ENCODE data around the gene RPL26.
A peak's percentile ranks its signal among the peaks of the same experiment; 100 is the strongest.
"Not testable (repeated sequence)": the region's sequence is repeated elsewhere in the genome, so short reads cannot be mapped to it uniquely, and the experiment has no call there.

RPL26 gene

DNA sequence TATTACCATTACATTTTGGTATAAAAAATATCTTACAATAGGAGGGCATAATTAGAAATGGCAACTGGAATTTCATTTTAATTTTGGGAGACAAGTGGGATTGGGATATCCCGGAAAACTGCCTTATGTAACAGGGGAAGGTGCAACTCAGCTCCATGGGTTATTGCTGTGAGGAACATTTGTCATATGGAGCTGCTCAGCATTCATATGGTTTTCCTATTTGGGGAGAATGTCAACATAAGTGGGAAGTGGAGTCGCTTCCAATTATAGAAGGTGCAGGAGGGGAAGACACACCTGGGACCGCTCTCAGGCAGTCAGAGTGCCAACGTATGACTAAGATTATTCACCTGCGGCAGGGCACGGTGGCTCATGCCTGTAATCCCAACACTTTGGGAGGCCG, 32.7 kb downstream of the RPL26 start:
- Histone ChIP-seq H3K4me1 (ENCODE audit: insufficient read depth, insufficient read length) (peaks cover 3% of the 10 kb centered on the region), H3K9me3 (ENCODE audit: insufficient read depth, low read length) (no peaks in the 10 kb centered on the region), H3K36me3 (ENCODE audit: insufficient read depth, insufficient read length, low read length) (no peaks in the 10 kb centered on the region), H3K27me3 (ENCODE audit: insufficient read depth, insufficient read length) (no peaks in the 10 kb centered on the region), H3K9ac (ENCODE audit: insufficient read length, low read depth) (no peak overlapping the region), H3K4me3 (ENCODE audit: insufficient read length, low read depth) (no peak overlapping the region)
- DNase-seq (ENCODE audit: low read depth, low spot score): no peak
- TF ChIP-seq YY1 (IDR thresholded peaks at IDR 0.05; ENCODE audit: insufficient read depth, insufficient read length) (no peak), ZNF274 (IDR thresholded peaks at IDR 0.05; ENCODE audit: low read depth, low read length) (no peak), SUZ12 (IDR thresholded peaks at IDR 0.05; ENCODE audit: extremely low read depth, insufficient read depth, insufficient read length) (no peak)

DNA sequence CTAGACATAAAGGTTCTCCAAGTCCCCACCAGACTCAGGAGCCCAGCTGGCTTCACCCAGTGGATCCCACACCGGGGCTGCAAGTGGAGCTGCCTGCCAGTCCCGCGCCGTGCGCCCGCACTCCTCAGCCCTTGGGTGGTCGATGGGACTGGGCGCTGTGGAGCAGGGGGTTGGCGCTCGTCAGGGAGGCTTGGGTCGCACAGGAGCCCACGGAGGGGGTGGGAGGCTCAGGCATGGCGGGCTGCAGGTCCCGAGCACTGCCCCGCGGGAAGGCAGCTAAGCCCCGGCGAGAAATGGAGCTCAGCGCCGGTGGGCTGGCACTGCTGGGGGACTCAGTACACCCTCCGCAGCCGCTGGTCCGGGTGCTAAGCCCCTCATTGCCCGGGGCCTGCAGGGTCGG, 36.0 kb downstream of the RPL26 start:
- H3K4me3 ChIP-seq (ENCODE audit: insufficient read length, low read depth); H3K36me3 ChIP-seq (ENCODE audit: insufficient read depth, insufficient read length, low read length); H3K27me3 ChIP-seq (ENCODE audit: insufficient read depth, insufficient read length); H3K9me3 ChIP-seq (ENCODE audit: insufficient read depth, low read length); DNase-seq (ENCODE audit: low read depth, low spot score); H3K9ac ChIP-seq (ENCODE audit: insufficient read length, low read depth); H3K4me1 ChIP-seq (ENCODE audit: insufficient read depth, insufficient read length): not testable (repeated sequence)

DNA sequence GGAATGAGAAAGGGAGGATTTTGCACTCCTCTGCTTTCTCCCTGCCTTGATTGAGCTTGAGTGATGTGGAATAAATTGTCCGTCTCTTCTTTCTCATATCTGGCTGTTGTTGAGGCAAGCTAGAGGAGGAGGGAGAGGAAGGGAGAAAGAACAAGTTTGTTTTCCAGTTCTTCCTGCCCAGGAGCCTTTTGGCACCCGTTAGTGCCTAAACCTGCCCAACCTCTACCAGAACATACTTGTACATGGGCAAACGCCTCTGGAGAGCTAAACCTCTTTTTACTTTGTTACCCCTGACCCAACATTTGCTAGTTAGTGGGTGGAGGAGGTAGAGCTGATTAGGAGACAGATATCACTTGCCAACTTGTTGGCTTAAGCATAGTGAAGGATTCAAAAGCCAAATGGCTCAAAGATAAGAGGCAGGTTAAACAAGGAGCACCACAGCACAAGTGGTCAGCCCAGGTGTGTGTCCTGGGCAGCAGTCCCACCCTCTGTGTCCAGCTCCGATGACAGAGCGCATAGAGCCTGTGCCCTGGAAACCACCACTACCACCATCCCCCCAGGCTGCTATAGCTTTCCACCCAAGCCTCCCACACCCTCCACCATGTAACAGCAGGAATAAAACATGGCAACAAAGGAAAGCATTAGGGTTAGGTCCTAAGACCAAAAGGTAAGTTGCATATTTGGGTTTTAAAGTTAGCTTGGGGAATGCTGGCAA, 36.9 kb downstream of the RPL26 start:
- no peaks in the 10 kb centered on the region for H3K27me3 ChIP-seq (ENCODE audit: insufficient read depth, insufficient read length)
- DNase-seq (ENCODE audit: low read depth, low spot score): no peak
- H3K9me3 ChIP-seq (ENCODE audit: insufficient read depth, low read length): no peaks in the 10 kb centered on the region
- TF ChIP-seq ZNF274 (IDR thresholded peaks at IDR 0.05; ENCODE audit: low read depth, low read length): no peak
- TF ChIP-seq YY1 (IDR thresholded peaks at IDR 0.05; ENCODE audit: insufficient read depth, insufficient read length): no peak
- TF ChIP-seq SUZ12 (IDR thresholded peaks at IDR 0.05; ENCODE audit: extremely low read depth, insufficient read depth, insufficient read length): no peak
- H3K36me3 ChIP-seq (ENCODE audit: insufficient read depth, insufficient read length, low read length): no peaks in the 10 kb centered on the region
- no peak overlapping the region for H3K4me3 ChIP-seq (ENCODE audit: insufficient read length, low read depth)
- H3K9ac ChIP-seq (ENCODE audit: insufficient read length, low read depth): no peak overlapping the region
- peaks cover 6% of the 10 kb centered on the region for H3K4me1 ChIP-seq (ENCODE audit: insufficient read depth, insufficient read length)

DNA sequence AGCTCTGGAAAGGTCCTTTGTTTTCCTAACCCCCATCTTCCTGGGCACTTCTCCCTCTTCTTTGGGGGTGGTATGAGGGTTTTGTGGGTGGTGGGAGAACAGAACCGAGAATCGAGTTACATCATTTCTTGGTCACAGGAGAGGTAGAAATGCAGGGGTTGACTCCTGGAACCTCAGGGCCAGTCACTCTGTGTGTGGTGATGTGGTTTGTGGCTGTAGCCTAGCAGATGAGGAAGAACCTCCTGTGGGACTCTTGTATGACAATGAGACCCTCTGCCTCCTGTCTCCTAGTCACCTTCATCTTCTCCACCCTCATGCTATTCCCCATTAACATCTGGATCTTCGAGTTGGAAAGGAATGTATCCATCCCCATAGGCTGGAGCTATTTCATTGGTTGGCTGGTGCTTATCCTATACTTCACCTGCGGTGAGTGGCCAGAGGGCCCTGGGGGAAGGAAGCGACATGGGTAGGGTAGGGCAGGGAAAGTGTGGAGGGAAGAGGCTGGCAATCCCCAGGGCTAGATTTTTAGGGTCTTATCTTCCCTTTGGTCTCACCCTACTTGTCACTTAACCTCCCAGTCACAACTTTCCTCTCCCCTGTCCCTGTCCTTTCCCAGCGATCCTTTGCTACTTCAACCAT, 37.8 kb downstream of the RPL26 start:
- H3K9me3 ChIP-seq (ENCODE audit: insufficient read depth, low read length): no peaks in the 10 kb centered on the region
- H3K27me3 ChIP-seq (ENCODE audit: insufficient read depth, insufficient read length): no peaks in the 10 kb centered on the region
- H3K4me1 ChIP-seq (ENCODE audit: insufficient read depth, insufficient read length): peaks cover 6% of the 10 kb centered on the region
- no peak overlapping the region for H3K4me3 ChIP-seq (ENCODE audit: insufficient read length, low read depth)
- TF ChIP-seq SUZ12 (IDR thresholded peaks at IDR 0.05; ENCODE audit: extremely low read depth, insufficient read depth, insufficient read length): no peak
- TF ChIP-seq ZNF274 (IDR thresholded peaks at IDR 0.05; ENCODE audit: low read depth, low read length): no peak
- TF ChIP-seq YY1 (IDR thresholded peaks at IDR 0.05; ENCODE audit: insufficient read depth, insufficient read length): no peak
- no peak for DNase-seq (ENCODE audit: low read depth, low spot score)
- no peaks in the 10 kb centered on the region for H3K36me3 ChIP-seq (ENCODE audit: insufficient read depth, insufficient read length, low read length)
- H3K9ac ChIP-seq (ENCODE audit: insufficient read length, low read depth): no peak overlapping the region

DNA sequence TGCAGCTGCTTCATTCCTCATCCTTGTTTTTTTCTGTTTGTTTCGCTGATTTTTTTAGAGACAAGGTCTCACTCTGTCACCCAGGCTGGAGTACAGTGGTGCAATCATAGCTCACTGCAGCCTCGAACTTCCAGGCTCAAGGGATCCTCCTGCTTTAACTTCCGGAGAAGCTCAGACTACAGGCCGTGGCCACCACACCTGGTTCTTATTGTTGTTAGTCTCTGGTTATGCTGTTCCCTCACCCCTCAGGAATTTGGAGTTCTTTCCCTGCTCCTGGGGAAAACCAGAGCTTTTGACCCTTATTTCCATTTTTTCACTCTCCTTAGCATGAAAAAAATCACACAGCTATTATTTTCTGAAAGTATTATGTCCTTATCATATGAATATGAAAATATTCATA, 41.5 kb downstream of the RPL26 start:
- peak overlapping the region; percentile 64 for H3K9ac ChIP-seq (ENCODE audit: insufficient read length, low read depth)
- peak; percentile 47 for DNase-seq (ENCODE audit: low read depth, low spot score)
- H3K4me3 ChIP-seq (ENCODE audit: insufficient read length, low read depth): no peak overlapping the region
- H3K36me3 ChIP-seq (ENCODE audit: insufficient read depth, insufficient read length, low read length): no peaks in the 10 kb centered on the region
- H3K27me3 ChIP-seq (ENCODE audit: insufficient read depth, insufficient read length): no peaks in the 10 kb centered on the region
- H3K4me1 ChIP-seq (ENCODE audit: insufficient read depth, insufficient read length): peaks cover 9% of the 10 kb centered on the region
- no peak for TF ChIP-seq SUZ12 (IDR thresholded peaks at IDR 0.05; ENCODE audit: extremely low read depth, insufficient read depth, insufficient read length)
- no peak for TF ChIP-seq ZNF274 (IDR thresholded peaks at IDR 0.05; ENCODE audit: low read depth, low read length)
- TF ChIP-seq YY1 (IDR thresholded peaks at IDR 0.05; ENCODE audit: insufficient read depth, insufficient read length): no peak
- H3K9me3 ChIP-seq (ENCODE audit: insufficient read depth, low read length): no peaks in the 10 kb centered on the region

DNA sequence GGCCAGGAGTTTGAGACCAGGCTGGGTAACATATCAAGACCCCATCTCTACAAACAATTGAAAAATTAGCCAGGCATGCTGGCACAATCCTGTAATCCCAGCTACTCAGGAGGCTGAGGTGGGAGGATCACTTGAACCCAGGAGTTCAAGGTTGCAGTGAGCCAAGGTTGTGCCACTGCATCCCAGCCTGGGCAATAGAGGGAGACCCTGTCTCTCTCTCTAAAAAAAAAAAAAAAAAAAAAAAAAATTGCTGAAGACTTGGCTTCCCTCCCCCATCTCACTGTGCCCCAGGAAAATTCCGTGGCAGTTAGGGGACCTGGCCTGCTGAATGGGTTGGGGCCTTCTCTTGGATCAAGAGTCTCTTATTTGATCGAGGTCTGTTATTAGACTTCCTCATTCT, 43.5 kb downstream of the RPL26 start, which contains the start of gene ODF4:
TSS of gene ODF4 (plus strand) at position 301 of the 400 bp plus-strand sequence. CDS start 212 bp downstream, outside the sequence.
- Histone ChIP-seq H3K36me3 (ENCODE audit: insufficient read depth, insufficient read length, low read length) (no peaks in the 10 kb centered on the region), H3K4me3 (ENCODE audit: insufficient read length, low read depth) (no peak within 1 kb of the TSS), H3K27me3 (ENCODE audit: insufficient read depth, insufficient read length) (no peaks in the 10 kb centered on the region), H3K9me3 (ENCODE audit: insufficient read depth, low read length) (no peaks in the 10 kb centered on the region), H3K4me1 (ENCODE audit: insufficient read depth, insufficient read length) (peaks cover 4% of the 10 kb centered on the region), H3K9ac (ENCODE audit: insufficient read length, low read depth) (no peak within 1 kb of the TSS)
- no peak for DNase-seq (ENCODE audit: low read depth, low spot score)
- TF ChIP-seq SUZ12 (IDR thresholded peaks at IDR 0.05; ENCODE audit: extremely low read depth, insufficient read depth, insufficient read length) (no peak), YY1 (IDR thresholded peaks at IDR 0.05; ENCODE audit: insufficient read depth, insufficient read length) (no peak)

DNA sequence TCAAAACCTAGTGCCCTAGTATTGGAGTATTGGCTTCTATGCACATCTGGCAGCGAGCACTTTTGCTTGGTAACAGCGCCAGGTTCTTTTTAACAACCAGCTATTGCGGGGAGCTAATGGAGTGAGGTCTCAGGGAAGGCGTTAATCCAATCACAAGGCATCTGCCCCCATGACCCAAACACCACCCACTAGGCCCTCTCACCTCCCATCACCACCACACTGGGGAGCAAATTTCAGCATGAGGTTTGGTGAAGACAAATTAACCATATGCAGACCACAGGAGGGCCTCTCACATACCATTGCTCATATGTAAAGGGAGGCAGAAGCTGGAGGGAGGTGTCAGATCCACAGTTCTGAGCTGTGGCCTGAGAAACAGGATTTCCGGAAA, 44.2 kb downstream of the RPL26 start:
- H3K36me3 ChIP-seq (ENCODE audit: insufficient read depth, insufficient read length, low read length): no peaks in the 10 kb centered on the region
- H3K9ac ChIP-seq (ENCODE audit: insufficient read length, low read depth): no peak overlapping the region
- TF ChIP-seq YY1 (IDR thresholded peaks at IDR 0.05; ENCODE audit: insufficient read depth, insufficient read length) (no peak), SUZ12 (IDR thresholded peaks at IDR 0.05; ENCODE audit: extremely low read depth, insufficient read depth, insufficient read length) (no peak), ZNF274 (IDR thresholded peaks at IDR 0.05; ENCODE audit: low read depth, low read length) (no peak)
- no peak overlapping the region for H3K4me3 ChIP-seq (ENCODE audit: insufficient read length, low read depth)
- peaks cover 4% of the 10 kb centered on the region for H3K4me1 ChIP-seq (ENCODE audit: insufficient read depth, insufficient read length)
- no peaks in the 10 kb centered on the region for H3K27me3 ChIP-seq (ENCODE audit: insufficient read depth, insufficient read length)
- no peak for DNase-seq (ENCODE audit: low read depth, low spot score)
- no peaks in the 10 kb centered on the region for H3K9me3 ChIP-seq (ENCODE audit: insufficient read depth, low read length)
